Measurements from ENCODE around the gene DSTN. TPM values are rescaled to one million over a fixed set of nuclear protein-coding genes. Genes with fewer than 3 reads are reported as not detected.

DSTN gene
- total RNA-seq, 1 donor from 2014 or later = 203 TPM

GRCh38 chr20:17579369-17580039, 9.6 kb downstream of the DSTN start:
- no peak for DNase-seq (ENCODE audit: low read depth, low spot score)

DNA sequence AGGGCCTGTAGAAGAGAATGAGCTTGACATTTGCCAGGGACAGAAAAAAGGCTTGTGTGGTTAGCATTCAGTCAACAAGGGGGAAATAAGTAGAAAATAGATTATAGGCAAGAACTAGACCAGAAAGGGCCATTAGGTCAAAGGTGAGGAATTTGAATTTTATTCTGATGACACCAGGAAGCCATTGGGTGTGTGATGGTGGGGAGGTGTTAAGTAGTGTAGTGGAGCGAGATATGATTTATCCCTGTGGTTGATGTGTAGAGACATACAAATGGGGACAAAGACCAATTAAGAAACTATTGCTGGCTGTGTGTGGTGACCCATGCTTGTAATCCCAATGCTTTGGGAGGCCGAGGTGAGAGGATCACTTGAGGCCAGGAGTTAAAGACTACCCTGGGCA, 11.0 kb downstream of the DSTN start:
- no peak for DNase-seq (ENCODE audit: low read depth, low spot score)

DNA sequence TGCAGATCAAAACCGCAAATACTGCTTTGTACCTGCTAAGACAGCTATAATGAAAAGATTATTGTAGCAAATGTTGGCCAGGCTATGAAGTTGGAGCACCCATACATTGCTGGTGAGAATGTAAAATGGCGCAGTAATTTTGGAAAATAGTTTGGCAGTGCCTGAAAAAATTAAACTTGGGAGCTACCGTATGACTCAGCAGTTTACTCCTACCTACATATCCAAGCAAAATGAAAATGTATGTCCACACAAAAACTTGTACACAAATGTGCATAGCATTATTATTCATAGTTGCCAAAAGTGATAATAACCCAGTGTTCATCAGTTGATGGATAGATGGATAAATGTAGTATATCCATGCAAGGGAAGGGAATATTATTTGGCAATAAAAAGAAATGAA, 13.3 kb downstream of the DSTN start:
- DNase-seq (ENCODE audit: low read depth, low spot score) = no peak

- DNase-seq (ENCODE audit: low read depth, low spot score) = no peak
Observed at GRCh38 chr20:17584689-17585088, 14.8 kb downstream of the DSTN start.

DNA sequence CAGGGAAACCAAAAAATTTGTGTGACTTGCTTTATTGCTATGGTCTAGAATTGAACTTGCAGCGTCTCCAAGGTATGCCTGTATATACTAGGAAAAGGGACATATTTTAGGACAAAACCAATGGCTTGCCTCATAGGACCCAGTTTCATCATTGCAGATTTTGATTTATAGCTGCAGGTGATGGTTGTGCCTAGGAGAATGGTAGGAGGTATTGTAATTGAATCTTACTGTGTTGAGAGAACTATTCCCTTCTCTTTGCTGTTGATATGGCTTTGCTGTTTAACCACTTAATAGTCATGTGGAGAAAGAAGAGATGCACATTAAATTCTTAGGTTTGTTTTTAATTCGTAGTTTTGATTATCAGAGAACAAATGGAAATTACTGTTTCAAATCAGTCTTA, 16.4 kb downstream of the DSTN start:
- no peak for DNase-seq (ENCODE audit: low read depth, low spot score)

DNA sequence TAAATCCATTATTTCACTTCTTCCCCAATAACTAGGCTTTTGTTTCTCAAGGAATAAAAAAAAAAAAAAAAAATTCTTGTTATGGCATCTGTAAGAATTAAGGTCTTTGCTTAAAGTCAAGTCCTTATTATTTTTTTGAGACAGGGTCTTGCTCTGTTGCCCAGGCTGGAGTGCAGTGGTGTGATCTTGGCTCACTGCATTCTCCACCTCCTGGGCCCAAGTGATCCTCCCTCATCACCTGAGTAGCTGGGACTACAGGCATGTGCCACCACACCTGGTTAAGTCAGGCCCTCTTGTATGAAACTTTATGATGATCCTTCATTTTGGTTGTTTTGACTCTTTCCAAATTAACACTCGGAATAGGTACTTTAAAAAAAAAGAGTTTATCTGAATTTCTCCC, 17.3 kb downstream of the DSTN start:
- no peak for DNase-seq (ENCODE audit: low read depth, low spot score)

GRCh38 chr20:17587824-17588223, 17.9 kb downstream of the DSTN start:
- DNase-seq (ENCODE audit: low read depth, low spot score) = no peak

GRCh38 chr20:17589161-17589834, 19.4 kb downstream of the DSTN start:
- no peak for DNase-seq (ENCODE audit: low read depth, low spot score)

DNA sequence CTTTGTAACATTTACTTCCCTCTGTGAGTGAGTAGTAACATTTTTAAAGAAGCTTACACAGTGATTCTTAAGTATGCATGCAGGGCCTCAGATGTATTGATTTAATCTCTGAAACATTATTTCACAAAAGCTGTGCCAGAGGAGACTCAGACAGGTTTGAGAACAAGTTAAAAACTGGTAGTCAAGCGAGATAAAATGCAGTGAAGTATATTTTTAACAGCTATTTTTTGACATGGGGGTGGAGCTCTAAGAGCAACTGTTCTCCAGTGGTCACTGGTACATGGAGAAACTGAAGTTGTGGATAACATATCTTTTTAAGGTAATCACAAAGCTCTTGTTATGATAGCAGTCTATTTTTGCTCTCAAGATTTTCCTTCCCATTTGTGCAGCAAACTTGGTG, 20.4 kb downstream of the DSTN start:
- DNase-seq (ENCODE audit: low read depth, low spot score) = no peak

DNA sequence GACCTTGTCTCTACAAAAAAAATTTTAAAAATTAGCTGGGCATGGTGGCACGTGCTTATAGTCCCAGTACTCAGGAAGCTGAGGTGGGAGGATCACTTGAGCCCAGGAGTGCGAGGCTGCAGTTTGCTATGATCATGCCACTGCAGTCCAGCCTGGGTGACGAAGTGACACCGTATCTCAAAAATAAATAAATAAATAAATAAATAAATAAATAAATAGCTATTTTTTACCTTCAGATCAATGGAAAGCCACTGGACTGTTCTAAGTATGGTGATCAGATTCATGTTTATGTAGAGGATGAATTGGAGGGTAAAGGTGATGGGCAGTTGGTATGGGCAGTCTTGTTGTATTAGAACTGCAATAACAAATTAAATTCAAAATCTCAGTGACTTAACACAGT, 24.0 kb downstream of the DSTN start:
- no peak for DNase-seq (ENCODE audit: low read depth, low spot score)

- peak; percentile 66 for DNase-seq (ENCODE audit: low read depth, low spot score)
Observed at GRCh38 chr20:17594443-17594842, 24.6 kb downstream of the DSTN start.

DNA sequence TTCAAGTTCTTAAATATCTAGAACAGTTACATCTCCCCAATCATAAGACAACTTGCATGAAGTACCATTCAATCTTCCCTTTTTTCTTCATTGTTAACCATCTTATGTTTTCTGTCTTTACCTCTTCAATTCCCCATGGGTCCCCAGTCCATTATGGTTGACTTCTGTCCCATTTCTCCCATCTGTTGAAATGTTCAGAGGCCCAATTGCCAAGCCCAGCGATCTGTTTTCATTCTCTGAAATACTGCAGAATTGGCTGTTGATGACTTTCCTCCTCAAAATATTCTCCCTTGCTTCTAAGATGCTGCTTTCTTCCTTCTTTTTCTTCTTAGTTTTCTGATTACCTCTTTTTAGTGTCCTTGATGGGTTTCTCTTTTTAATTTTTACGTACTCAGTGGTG, 26.0 kb downstream of the DSTN start:
- no peak for DNase-seq (ENCODE audit: low read depth, low spot score)

DNA sequence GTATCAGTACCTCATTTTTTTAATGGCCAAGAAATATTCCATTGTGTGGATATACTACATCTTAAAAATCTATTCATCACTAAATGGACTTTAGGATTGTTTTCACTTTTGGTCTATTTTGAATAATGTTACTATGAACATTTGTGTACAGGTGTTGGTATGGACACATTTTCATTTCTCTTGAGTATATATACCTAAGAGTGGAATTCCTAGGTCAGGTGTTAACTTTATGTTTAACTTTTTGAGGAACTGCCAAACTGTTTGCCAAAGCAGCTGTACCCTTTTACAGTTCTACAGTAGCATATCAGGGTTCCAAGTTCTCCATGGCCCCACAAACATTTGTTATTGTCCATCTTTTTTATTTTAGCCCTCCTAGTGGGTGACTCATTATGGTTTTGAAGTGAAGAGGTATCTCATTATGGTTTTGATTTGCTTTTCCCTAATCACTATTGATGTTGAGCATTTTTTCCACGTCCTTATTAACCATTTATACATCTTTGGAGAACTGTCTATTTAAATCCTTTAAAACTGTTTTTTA, 28.2 kb downstream of the DSTN start:
- DNase-seq (ENCODE audit: low read depth, low spot score) = no peak

DNA sequence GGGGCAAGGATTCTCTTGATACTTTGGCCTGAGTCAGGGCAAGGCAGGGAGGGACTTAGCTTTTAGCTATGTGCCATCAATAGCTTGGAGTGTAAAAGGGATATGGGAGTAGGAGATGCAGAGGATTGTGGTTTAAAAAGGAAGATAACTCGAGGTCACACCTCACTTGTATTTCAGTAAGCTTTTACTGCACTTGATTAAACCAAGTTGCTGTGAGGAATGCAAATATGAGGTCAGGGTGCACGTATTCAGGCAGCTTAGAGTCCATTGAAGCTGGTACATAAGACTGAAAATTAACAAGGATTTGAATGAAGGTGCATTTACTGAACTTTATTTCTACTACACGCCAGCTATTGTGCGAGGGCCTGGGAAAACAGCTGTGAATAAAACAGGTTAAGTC, 32.1 kb downstream of the DSTN start:
- no peak for DNase-seq (ENCODE audit: low read depth, low spot score)

DNA sequence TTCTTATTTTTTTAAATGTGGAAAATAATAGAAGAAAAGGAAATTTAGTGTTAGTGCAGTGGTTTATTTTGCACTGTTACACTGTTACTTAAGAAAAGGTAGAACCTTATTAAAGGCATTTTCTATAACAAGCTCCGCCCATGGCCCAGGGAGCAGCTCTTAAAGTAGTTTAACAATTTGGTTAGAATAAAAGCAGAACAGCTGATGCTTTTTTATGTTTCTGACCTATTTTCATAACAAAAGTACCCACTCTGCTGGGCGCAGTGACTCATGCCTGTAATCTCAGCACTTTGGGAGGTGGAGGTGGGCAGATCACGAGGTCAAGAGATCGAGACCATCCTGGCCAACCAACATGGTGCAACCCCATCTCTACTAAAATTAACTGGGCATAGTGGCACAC, 32.6 kb downstream of the DSTN start:
- DNase-seq (ENCODE audit: low read depth, low spot score) = no peak

DNA sequence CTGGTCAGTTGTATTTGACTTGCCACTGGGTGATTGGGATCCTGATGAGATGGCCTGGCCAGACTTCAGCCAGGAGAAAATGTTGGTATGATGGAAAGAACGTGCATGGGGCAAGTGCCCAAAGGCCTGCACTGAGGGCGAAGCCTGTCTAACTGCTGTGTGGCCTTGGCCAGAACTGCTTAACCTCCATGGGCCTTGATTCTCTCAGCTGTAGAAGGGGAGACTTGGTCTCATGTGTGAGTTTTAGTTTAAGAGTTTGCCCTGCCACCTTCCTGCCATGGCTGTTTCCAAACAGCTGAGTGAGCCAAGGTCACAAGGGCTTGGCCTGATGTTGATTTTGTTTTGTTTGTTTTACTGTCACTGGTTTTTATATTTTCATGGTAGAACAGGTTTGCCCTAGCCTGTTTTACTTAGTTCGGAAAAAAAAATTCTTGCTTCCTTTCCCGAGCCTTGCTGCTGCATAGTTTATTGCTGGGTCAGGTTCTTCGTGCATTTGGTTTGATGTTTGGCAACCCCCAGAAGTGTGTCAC, 35.3 kb downstream of the DSTN start:
- DNase-seq (ENCODE audit: low read depth, low spot score) = no peak

GRCh38 chr20:17606001-17606400, 36.1 kb downstream of the DSTN start:
- no peak for DNase-seq (ENCODE audit: low read depth, low spot score)

DNA sequence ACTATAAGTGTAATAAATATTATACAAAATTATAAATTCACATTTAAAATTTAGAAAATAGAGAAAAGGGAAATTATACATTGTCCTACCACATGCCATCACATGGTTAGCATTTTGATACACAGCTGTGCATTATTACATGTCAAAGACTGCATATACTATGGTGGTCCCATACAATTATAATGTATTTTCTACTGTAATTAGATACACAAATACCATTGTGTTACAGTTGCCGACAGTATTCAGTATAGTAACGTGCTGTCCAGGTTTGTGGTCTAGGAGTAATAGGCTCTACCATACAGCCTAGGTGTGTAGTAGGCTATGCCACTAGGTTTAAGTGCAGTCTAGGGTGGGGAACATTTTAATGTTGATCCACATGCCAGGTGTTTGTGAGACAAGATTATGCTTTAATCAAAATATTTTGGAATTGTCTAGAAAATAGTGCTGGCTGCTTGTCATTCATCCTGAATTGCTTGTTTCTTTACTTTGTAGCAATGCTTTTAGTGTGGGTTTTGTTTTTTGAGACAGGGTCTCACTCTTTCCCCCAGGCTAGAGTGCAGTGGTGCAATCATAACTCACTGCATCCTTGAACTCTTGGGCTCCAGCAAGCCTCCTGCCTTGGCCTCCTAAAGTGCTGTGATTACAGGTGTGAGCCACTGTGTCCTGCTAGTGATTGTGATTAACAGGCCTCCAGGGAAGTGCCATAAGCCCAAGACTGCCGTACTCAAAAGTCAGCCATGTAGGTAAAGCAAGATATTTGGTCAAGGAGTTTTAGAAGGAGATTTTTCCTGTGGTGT, 39.0 kb downstream of the DSTN start:
- DNase-seq (ENCODE audit: low read depth, low spot score) = no peak

DNA sequence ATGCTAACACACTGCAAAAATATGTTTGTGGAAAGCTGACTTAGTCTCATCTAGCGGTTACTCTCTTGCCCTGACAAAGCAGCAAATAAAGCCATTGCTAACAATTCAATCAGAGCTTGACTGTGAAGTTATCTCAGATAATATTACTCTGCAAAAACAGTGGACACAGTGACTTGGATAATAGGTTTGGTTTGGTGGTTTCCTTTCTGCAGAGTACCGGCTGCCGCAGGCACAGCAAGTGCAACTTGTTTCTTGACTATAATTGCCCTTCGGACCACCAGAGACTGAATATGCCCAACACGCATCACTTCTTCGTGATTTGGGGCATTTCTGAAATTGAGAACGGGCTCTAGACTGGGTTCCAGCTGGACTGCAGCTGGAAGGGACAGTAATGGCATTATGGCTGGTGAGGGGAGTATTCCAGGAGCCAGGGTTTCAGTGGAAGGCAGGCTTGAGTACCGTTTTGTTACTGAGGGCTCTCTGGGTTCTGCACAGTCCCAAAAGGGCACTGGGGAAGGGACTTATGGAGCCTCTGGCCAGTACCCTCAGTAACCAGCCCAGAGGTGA, 40.0 kb downstream of the DSTN start:
- no peak for DNase-seq (ENCODE audit: low read depth, low spot score)

DNA sequence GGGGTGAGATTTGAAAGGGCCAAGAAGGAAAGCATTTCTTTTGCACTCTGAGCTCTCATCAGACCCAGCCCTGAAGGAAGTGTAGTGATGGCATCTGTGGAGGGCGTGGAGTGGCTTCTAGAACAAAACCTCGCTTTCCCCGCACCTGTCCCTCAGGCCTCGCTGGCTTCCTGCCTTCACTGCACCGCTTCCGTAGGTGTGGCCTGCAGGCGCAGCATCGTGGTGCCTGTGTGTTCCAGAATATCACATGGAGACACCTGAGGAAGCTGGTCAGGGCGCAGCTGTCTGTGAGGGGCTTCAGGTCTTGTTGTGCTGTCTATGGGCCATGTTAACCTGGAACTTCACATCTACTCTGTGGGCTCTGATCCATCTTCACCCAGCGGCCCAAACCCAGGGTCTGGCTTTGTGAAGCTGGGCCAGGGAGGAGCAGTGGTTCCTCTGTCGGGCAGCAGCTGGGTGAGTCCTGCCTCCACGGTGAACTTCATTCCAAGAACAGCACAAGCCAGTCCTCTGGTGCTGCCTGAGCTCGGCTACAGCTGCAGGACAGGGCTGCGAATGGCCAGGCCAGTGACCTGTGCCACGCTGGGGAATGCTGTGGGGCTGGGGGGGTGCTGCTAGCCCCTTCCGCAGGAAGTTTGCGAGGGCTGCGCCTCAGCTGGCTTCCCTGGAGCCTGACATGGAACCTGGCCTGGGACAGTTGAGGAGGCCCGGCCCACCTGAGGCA, 40.9 kb downstream of the DSTN start:
- no peak for DNase-seq (ENCODE audit: low read depth, low spot score)

DNA sequence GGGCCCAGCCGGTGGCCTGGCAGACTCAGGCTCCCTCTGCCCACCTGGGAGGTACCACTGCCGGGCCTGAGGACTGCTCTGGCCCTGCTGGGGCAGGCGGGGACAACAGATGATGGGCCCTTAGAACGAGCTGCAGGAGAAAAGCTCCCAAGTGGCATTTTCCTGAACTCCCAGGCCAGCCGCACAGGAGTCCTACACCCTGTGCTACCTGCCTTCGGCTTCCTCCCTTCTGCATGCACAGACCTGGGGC, 41.3 kb downstream of the DSTN start:
- DNase-seq (ENCODE audit: low read depth, low spot score) = no peak

Data from pulmonary artery endothelial cell (primary cell).